Endodermal cell (in vitro differentiated cells): ENCODE measurements around the gene RAB3GAP2. TPM values are rescaled to one million over a fixed set of nuclear protein-coding genes. Genes with fewer than 3 reads are reported as not detected.
A peak's percentile ranks its signal among the peaks of the same experiment; 100 is the strongest.

Experiments used
- DNase-seq: peaks from one replicate; pipeline ENCODE4 v3.0.0-alpha.2; 2017
- H3K27ac ChIP-seq: 2 replicates; pipeline ENCODE4 v1.5.1; 2013; ENCODE audit warnings: mild to moderate bottlenecking, low read depth, low read length, moderate library complexity
- H3K27me3 ChIP-seq: 2 replicates; pipeline ENCODE4 v1.6.1; 2013; ENCODE audit warnings: mild to moderate bottlenecking, low read length, moderate library complexity; ENCODE audit not compliant: insufficient read depth, control insufficient read depth, poor library complexity, severe bottlenecking
- H3K36me3 ChIP-seq: 2 replicates; pipeline ENCODE4 v1.7.0; 2013; ENCODE audit warnings: mild to moderate bottlenecking, low read length, moderate library complexity; ENCODE audit not compliant: control insufficient read depth, insufficient read depth
- H3K4me1 ChIP-seq: one replicate; pipeline ENCODE4 v1.7.0; 2013; ENCODE audit warnings: low read length; ENCODE audit not compliant: control insufficient read depth, insufficient read depth
- H3K4me3 ChIP-seq: 2 replicates; pipeline ENCODE4 v1.5.1; 2013; ENCODE audit warnings: mild to moderate bottlenecking, low read length, moderate library complexity
- H3K9ac ChIP-seq: 2 replicates; pipeline ENCODE4 v1.6.1; 2013; ENCODE audit warnings: mild to moderate bottlenecking, low read length, moderate library complexity; ENCODE audit not compliant: poor library complexity, severe bottlenecking; ENCODE audit errors: extremely low read depth
- H3K9me3 ChIP-seq: 2 replicates; pipeline ENCODE4 v1.6.1; 2013; ENCODE audit warnings: mild to moderate bottlenecking, low read length, moderate library complexity; ENCODE audit not compliant: control insufficient read depth
- H3K27ac Mint-ChIP-seq: 2 replicates; pipeline ENCODE4 v1.8.0; 2020; ENCODE audit warnings: mixed read lengths
- H3K27me3 Mint-ChIP-seq: 2 replicates; pipeline ENCODE4 v1.8.0; 2021; ENCODE audit warnings: mild to moderate bottlenecking, mixed read lengths; ENCODE audit not compliant: insufficient read depth
- H3K36me3 Mint-ChIP-seq: 2 replicates; pipeline ENCODE4 v1.8.0; 2020; ENCODE audit warnings: low read depth, mixed read lengths
- H3K4me1 Mint-ChIP-seq: 2 replicates; pipeline ENCODE4 v1.8.0; 2020; ENCODE audit warnings: mixed read lengths
- H3K4me3 Mint-ChIP-seq: 2 replicates; pipeline ENCODE4 v1.8.0; 2020; ENCODE audit warnings: mild to moderate bottlenecking, moderate library complexity, mixed read lengths
- H3K9me3 Mint-ChIP-seq: 2 replicates; pipeline ENCODE4 v1.8.0; 2020; ENCODE audit warnings: mild to moderate bottlenecking, mixed read lengths
- WGBS, 2 experiments: methylation state at CpG; one replicate each; pipeline versions ENCODE4 v1.1.5 to v1.1.7; 2013; ENCODE audit warnings: missing lambda C conversion rate in 2 of 2, mixed read lengths in 1 of 2; ENCODE audit not compliant: insufficient coverage in 1 of 2, insufficient read length in 1 of 2; 5-methylcytosine and 5-hydroxymethylcytosine counted together
- total RNA-seq, 2 donors: library from RNA; stranded (reverse); fragmentation: NEBNext Ultra II Directional in 1 of 2; extraction: Animal tissue kit (Norgen Biotek cat#: 25700) in 1 of 2; gene quantifications; 2 replicates in 1 of 2; 3 replicates in 1 of 2; pipeline ENCODE4 v1.2.1, GENCODE V29; 2021
- TF ChIP-seq, protein P1 (sequence below): fragments of 200-600 bp; sonication (generic); conservative IDR thresholded peaks from 2 replicates; pipeline ENCODE4 v1.5.0; 2021; ENCODE audit warnings: antibody characterized with exemption, mild to moderate bottlenecking

The RAB3GAP2 gene
- total RNA-seq, 2 donors from 2014 or later = 39.3 to 50.4 TPM

DNA sequence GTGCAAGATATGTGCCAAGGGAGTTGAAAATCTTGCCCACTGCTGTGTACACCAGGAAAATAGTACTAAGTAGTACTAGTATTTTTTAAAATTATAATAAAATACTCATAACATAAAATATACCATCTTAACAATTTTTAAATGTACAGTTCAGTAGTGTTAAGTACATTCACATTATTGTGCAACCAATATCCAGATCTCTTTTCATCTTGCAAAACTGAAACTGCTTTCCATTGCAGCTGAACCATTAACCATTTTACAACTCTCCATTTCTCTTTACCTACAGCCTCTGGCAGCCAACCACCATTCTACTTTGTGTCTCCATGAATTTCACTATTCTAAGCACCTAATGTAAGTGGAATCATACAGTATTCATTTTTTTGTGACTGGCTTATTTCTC, 19.3 kb upstream of the RAB3GAP2 start:
- H3K27ac Mint-ChIP-seq = no peak overlapping the region
- no peaks in the 10 kb centered on the region for H3K36me3 ChIP-seq

DNA sequence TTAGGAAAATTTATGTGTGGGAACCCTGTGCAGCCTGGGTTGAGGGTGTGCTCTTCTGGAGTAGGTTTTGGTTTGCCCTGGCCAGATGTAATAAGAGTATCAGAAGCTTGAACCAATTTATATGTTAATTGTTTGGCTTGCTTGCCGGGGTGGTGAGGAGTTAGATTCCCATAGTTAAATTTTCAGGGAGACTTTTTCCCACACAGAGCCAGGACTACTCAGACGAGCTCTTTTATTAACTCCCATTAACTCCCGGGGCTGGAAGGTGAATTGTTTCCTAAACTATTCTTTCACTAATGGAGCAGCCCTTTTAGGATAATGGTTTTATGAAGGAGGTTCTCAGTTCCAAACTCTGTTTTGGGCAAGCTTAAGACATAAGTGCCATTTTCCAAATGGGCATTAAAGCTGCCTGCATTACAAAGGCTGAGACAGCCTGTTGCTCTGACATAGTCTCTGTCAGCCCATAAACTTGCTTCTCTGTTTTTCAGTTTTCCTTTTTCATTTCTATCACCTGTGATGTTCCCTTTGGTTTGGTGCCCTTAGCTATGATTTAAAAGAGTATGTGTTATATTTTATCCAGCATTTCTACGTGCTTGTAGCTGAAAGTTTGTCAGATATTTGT, 18.0 kb upstream of the RAB3GAP2 start:
- H3K4me1 ChIP-seq = no peaks in the 10 kb centered on the region
- Mint-ChIP-seq H3K27me3 (no peaks in the 10 kb centered on the region), H3K27ac (peak overlapping the region; percentile 69), H3K9me3 (no peaks in the 10 kb centered on the region), H3K36me3 (no peaks in the 10 kb centered on the region), H3K4me1 (peaks cover 2% of the 10 kb centered on the region), H3K4me3 (no peak overlapping the region)
- TF ChIP-seq, protein P1, sequence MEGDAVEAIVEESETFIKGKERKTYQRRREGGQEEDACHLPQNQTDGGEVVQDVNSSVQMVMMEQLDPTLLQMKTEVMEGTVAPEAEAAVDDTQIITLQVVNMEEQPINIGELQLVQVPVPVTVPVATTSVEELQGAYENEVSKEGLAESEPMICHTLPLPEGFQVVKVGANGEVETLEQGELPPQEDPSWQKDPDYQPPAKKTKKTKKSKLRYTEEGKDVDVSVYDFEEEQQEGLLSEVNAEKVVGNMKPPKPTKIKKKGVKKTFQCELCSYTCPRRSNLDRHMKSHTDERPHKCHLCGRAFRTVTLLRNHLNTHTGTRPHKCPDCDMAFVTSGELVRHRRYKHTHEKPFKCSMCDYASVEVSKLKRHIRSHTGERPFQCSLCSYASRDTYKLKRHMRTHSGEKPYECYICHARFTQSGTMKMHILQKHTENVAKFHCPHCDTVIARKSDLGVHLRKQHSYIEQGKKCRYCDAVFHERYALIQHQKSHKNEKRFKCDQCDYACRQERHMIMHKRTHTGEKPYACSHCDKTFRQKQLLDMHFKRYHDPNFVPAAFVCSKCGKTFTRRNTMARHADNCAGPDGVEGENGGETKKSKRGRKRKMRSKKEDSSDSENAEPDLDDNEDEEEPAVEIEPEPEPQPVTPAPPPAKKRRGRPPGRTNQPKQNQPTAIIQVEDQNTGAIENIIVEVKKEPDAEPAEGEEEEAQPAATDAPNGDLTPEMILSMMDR = no peak
- H3K9ac ChIP-seq = no peak overlapping the region
- no peaks in the 10 kb centered on the region for H3K27me3 ChIP-seq
- H3K27ac ChIP-seq = no peak overlapping the region
- 67% methylated on average over 4 of the region's 4 CpGs; no CpG with 5 or more reads in 1 of the 2 experiments for WGBS, 2 experiments
- no peaks in the 10 kb centered on the region for H3K9me3 ChIP-seq
- no peaks in the 10 kb centered on the region for H3K36me3 ChIP-seq
- DNase-seq = no peak
- H3K4me3 ChIP-seq = no peak overlapping the region

More for the DNA sequence above, 19.3 kb upstream of the RAB3GAP2 start:
- H3K27me3 ChIP-seq = no peaks in the 10 kb centered on the region
- no peaks in the 10 kb centered on the region for H3K9me3 Mint-ChIP-seq
- H3K4me1 ChIP-seq = no peaks in the 10 kb centered on the region
- H3K4me3 ChIP-seq = no peak overlapping the region
- no peaks in the 10 kb centered on the region for H3K36me3 Mint-ChIP-seq
- H3K9me3 ChIP-seq = no peaks in the 10 kb centered on the region
- H3K4me3 Mint-ChIP-seq = no peak overlapping the region
- TF ChIP-seq, protein P1 = no peak
- no peak overlapping the region for H3K9ac ChIP-seq
- H3K27me3 Mint-ChIP-seq = no peaks in the 10 kb centered on the region
- DNase-seq = no peak
- H3K4me1 Mint-ChIP-seq = peaks cover 2% of the 10 kb centered on the region
- H3K27ac ChIP-seq = no peak overlapping the region

DNA sequence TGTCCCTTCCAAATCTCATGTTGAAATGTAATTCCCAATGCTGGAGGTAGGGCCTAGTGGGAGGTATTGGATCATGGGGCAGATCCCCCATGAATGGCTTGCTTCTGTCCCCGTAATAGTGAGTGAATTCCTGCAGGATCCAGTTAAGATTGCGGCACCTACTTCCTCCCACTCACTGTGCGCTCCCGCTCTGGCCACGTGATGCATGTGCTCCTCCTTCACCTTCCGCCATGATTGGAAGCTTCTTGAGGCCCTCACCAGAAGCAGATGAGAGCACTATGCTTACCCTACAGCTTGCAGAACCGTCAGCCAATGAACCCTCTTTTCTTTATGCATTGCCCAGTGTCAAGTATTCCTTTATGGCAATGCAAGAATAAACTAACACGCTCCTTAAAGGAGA, 14.9 kb upstream of the RAB3GAP2 start:
- H3K4me1 Mint-ChIP-seq = peaks cover 2% of the 10 kb centered on the region
- Histone ChIP-seq H3K36me3 (no peaks in the 10 kb centered on the region), H3K4me3 (no peak overlapping the region), H3K27me3 (no peaks in the 10 kb centered on the region), H3K4me1 (no peaks in the 10 kb centered on the region), H3K9me3 (no peaks in the 10 kb centered on the region), H3K27ac (no peak overlapping the region), H3K9ac (no peak overlapping the region)
- 93 to 94% methylated on average over 7 to 8 of the region's 8 CpGs for WGBS, 2 experiments
- no peak for DNase-seq
- no peaks in the 10 kb centered on the region for H3K27me3 Mint-ChIP-seq
- no peaks in the 10 kb centered on the region for H3K9me3 Mint-ChIP-seq
- H3K27ac Mint-ChIP-seq = no peak overlapping the region
- H3K36me3 Mint-ChIP-seq = no peaks in the 10 kb centered on the region
- TF ChIP-seq, protein P1 = no peak
- H3K4me3 Mint-ChIP-seq = no peak overlapping the region
